Mucosa of descending colon (tissue), 3 donors: ENCODE measurements around the gene MDFI. TPM values are rescaled to one million over a fixed set of nuclear protein-coding genes. Genes with fewer than 3 reads are reported as not detected.

Experiments
- ATAC-seq: fragments of 200-7000 bp; cut with Tn5 transposase; one replicate; pipeline ENCODE4 v1.9.1; 2020; ENCODE audit warnings: mild to moderate bottlenecking, moderate library complexity
- DNase-seq, 3 donors: peaks; one replicate each; pipeline ENCODE4 v3.0.0-alpha.2; 2020
- H3K36me3 ChIP-seq: fragments of 200-600 bp; one replicate; pipeline ENCODE4 v1.8.0; 2021; ENCODE audit warnings: low read depth, mild to moderate bottlenecking
- H3K4me1 ChIP-seq: fragments of 200-600 bp; one replicate; pipeline ENCODE4 v1.8.0; 2021; ENCODE audit warnings: low read depth, mild to moderate bottlenecking
- H3K4me3 ChIP-seq: fragments of 200-600 bp; one replicate; pipeline ENCODE4 v1.8.0; 2021; ENCODE audit warnings: mild to moderate bottlenecking
- H3K9me3 ChIP-seq: fragments of 200-600 bp; one replicate; pipeline ENCODE4 v1.8.0; 2021; ENCODE audit warnings: mild to moderate bottlenecking
- intact Hi-C, 2 donors: fragments of 100-400 bp; cut with DNase I in 1 of 2; cut with micrococcal nuclease in 1 of 2; formaldehyde crosslinking; loops; one replicate each; pipeline versions ENCODE4 v1.11.0 to v1.11.1; 2022; cut with DNase I, micrococcal nuclease
- total RNA-seq, 3 donors: library from RNA; stranded (reverse); fragmentation: NEBNext Ultra II Directional in 2 of 3; extraction: Animal tissue kit (Norgen Biotek cat#: 25700) in 2 of 3; gene quantifications; one replicate each; pipeline versions ENCODE4 v1.2.1 to v1.2.4, GENCODE V29; 2021 to 2023
- TF ChIP-seq, protein P1 (sequence below): fragments of 200-600 bp; IDR thresholded peaks from one replicate; pipeline ENCODE4 v1.8.0; 2022; ENCODE audit warnings: antibody characterized with exemption, mild to moderate bottlenecking
- donor health status: DM: no; HTN: no; CAD: no; lungs with moderate emphysema.
- donor health status: DM: no; HTN: no; CAD: no.
- donor health status: DM: no; HTN: yes; CAD: no.

Gene MDFI
- total RNA-seq, 3 donors from 2014 or later = 0.96 to 2.2 (median 2.1) TPM

DNA sequence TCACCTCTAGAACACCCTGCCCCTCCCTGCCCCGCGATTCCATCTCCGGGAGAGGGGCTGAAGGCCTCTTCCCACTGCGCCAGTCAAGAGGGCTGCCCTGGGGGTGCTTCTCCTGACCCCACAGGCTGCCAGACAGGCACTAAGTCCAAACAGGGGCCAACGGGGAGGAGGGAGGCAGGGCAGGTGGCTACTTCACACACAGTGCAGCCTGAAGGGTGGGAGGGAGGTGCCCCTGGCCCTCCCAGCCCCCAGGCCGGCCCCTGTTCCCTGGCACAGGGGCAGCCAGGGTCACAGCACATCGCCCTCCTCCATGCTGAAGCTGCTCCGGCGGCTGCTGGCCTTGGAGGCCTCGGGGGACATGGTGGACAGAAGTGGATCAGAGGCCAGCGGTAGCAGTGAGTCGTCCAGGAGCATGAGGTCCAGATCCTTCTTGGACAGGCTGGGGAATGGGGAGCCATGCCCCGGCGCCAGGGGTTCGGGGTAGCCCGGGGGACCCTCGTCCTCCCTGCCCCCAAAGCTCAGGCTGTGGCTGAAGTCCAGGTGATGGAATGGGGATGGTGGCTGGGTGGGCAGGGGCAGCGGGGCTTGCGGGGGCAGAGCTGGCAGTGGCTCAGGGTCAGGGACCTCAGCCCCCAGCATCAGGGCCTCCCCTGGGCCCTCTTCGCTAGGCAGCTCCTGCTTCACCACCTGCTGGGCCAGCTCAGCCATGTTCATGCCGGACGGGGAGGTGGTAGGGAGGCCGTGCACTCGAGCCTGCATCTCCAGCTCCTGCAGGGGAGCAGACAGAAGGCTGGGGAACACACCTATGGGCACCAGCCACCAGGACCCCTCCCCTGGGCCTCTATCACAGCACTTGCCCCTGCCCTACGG lies 46.3 kb downstream of the MDFI start:
- H3K4me1 ChIP-seq = peaks cover 16% of the 10 kb centered on the region
- TF ChIP-seq, protein P1, sequence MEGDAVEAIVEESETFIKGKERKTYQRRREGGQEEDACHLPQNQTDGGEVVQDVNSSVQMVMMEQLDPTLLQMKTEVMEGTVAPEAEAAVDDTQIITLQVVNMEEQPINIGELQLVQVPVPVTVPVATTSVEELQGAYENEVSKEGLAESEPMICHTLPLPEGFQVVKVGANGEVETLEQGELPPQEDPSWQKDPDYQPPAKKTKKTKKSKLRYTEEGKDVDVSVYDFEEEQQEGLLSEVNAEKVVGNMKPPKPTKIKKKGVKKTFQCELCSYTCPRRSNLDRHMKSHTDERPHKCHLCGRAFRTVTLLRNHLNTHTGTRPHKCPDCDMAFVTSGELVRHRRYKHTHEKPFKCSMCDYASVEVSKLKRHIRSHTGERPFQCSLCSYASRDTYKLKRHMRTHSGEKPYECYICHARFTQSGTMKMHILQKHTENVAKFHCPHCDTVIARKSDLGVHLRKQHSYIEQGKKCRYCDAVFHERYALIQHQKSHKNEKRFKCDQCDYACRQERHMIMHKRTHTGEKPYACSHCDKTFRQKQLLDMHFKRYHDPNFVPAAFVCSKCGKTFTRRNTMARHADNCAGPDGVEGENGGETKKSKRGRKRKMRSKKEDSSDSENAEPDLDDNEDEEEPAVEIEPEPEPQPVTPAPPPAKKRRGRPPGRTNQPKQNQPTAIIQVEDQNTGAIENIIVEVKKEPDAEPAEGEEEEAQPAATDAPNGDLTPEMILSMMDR = no peak
- DNase-seq (peak in 1 of 3 donors; percentile 36), ATAC-seq (no peak)
- intact Hi-C loops = loop anchor here in 1 of 2 donors (5.0 kb wide), 2 partner anchors 82 to 317 kb away; no protein-coding TSS in a partner anchor
- no peak overlapping the region for H3K4me3 ChIP-seq
- H3K36me3 ChIP-seq = no peaks in the 10 kb centered on the region
- H3K9me3 ChIP-seq = no peaks in the 10 kb centered on the region

DNA sequence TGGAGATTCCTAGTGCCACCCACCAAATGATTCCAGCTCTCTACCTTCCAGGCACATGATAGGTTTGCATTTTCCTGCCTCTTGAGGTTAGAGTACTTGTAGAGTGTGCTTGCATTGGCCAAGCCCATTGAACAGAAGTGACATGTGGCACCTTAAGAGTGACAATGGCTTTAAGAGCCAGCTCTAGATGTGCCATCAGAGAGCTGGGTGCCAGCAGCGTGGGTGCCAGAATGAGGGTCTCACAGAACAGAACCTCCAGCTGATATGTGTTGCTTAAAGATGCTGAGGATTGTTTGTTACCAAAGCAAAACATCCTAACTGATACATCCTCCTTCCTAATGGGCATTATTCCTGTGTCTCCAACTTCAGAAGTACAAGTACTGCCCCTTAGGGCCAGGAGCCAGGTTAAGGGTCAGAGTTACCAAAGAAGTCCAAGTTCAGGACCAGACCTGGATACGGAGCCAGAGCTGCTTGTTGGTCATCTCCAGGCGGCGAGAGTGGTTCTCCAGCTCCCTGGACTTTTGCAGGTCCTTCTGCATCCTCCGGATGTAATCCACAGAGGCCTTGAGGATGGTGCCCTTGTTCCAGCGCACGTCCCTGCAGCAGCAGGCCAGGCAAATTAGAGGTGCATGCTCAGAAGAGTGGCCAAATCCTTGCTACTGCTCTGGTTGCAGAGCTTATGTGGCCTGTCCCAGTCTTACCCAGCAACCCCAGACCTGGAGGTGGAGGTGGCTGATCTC lies 47.5 kb downstream of the MDFI start:
- Histone ChIP-seq H3K4me3 (no peak overlapping the region), H3K9me3 (no peaks in the 10 kb centered on the region), H3K36me3 (no peaks in the 10 kb centered on the region), H3K4me1 (peaks cover 16% of the 10 kb centered on the region)
- no peak for ATAC-seq
- TF ChIP-seq, protein P1 = no peak
- intact Hi-C loops = no loop called here
- DNase-seq = no peak

DNA sequence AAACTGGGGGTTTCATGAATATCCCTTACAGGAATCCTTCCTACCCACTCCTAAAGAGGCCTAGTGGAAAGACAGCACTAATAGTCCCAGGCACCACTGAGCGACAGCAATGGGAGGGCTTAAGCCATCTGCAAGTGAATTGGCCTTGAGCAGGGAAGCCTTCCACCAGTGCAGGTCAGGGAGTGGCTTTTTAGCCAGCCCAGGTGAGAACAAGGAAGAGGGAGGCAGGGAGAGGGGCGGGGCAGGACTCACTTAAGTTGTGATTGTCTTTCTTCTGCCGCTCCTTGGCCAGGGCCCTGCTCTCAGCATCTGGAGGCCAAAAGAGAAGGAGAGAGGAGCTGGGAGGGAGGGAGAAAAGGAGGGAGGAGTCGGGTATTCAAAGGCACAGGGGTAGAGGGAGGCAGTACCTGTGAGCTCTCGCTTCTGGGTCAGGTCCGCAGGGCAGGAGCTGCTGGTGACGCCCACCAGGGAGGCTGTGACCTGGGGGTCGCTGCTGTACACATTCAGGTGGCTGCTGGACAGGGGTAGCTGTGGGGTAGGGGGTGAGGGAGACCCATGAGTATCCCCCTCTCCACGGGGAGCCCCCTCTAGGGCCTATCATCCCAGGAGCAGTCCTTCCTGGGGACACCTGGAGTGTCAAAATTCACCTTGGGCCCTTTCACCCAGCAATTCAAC lies 49.4 kb downstream of the MDFI start:
- no peaks in the 10 kb centered on the region for H3K9me3 ChIP-seq
- DNase-seq (peak; percentile 78 to 87 (median 79)), ATAC-seq (peak; percentile 78)
- TF ChIP-seq, protein P1 = no peak
- H3K4me3 ChIP-seq = no peak overlapping the region
- no peaks in the 10 kb centered on the region for H3K36me3 ChIP-seq
- intact Hi-C loops = no loop called here
- peaks cover 9% of the 10 kb centered on the region for H3K4me1 ChIP-seq

DNA sequence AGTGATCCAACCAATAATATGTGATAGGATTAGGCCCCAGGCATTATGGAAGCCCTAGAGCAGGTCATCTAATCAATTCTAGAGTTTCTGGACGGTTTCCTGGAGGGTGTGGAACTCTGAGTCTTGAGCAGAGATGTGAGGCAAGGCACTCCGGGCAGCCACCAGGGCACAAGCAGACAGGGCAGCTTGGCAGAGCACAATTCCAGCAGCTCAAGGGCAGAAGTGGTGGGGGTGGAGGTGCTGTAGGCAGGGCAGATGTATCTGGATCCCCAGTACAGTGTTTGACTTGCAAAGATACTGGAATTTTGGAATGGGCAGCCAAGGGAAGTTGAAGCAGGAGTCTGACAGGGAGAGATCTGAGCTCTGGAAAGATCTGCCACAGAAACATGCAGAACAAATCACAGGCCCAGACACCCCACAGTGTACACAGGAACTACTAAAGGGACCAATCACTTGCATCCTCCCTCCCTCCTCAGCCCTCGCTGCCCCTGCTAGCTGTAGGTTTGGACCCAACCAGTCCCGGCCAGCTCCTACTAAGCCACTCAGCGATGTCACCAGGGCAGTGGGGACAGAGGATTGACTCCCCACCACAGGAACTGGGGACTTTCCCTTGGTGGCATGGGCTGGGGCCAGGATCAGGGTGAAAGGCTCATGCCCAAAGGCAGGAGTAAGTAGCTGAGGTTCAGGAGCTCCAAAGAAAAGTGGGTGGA lies 50.1 kb downstream of the MDFI start:
- intact Hi-C loops = no loop called here
- Histone ChIP-seq H3K4me3 (no peak overlapping the region), H3K36me3 (no peaks in the 10 kb centered on the region), H3K9me3 (no peaks in the 10 kb centered on the region), H3K4me1 (peaks cover 3% of the 10 kb centered on the region)
- TF ChIP-seq, protein P1 = no peak
- DNase-seq (no peak), ATAC-seq (no peak)
